ENCODE data around the gene CSNK1E. TPM values are rescaled to one million over a fixed set of nuclear protein-coding genes. Genes with fewer than 3 reads are reported as not detected.

CSNK1E gene
- total and polyA plus RNA-seq, 4 donors: 87.2 to 121 (median 112) TPM

DNA sequence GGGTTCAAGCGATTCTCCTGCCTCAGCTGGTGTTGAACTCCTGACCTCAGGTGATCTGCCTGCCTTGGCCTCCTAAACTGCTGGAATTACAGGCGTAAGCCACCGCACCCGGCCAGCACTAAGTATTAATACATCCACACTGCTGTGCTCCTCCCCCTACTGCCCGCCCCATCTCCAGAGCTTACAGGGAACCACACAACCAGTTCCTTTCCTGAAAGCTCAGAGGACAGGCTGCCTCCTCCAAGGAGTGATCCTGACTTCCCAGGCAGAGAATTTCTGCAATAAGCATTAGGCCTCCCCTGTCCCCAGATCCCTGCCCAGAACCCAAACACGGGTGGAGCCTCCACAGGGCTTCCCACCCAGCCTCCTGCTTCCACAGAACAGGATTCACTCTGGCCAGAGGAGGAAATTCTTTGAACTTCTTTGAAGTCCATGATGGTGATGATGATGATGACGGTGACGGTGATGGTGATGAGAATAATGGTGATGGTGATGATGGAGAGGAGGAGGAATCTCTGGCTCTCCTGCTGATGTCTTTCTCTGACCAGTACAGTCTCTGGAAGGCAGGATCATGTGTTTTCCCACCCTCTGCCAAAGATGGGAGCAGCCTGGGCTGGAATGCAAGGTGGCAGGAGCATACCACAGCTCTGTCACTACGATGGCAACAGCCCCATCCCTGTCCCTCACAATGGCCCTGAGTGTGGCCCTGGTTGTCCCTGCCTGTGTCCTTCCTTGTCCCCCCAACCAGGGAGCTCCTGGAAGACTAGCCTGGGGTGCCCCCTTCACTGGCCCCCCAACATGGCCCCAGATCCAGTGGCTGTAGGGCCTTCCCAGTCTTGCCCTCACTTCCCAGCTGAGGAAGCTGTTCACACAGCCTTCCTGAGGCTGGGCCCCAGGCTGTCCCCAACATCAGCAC lies 33.5 kb upstream of the CSNK1E start:
- H3K9me3 ChIP-seq (ENCODE audit: control insufficient read depth in 4 of 4, insufficient read depth in 3 of 4, low read length in 3 of 4): no peaks in the 10 kb centered on the region
- WGBS, 2 donors: 87 to 92% methylated on average over 9 of the region's 9 CpGs
- TF ChIP-seq, protein P1, sequence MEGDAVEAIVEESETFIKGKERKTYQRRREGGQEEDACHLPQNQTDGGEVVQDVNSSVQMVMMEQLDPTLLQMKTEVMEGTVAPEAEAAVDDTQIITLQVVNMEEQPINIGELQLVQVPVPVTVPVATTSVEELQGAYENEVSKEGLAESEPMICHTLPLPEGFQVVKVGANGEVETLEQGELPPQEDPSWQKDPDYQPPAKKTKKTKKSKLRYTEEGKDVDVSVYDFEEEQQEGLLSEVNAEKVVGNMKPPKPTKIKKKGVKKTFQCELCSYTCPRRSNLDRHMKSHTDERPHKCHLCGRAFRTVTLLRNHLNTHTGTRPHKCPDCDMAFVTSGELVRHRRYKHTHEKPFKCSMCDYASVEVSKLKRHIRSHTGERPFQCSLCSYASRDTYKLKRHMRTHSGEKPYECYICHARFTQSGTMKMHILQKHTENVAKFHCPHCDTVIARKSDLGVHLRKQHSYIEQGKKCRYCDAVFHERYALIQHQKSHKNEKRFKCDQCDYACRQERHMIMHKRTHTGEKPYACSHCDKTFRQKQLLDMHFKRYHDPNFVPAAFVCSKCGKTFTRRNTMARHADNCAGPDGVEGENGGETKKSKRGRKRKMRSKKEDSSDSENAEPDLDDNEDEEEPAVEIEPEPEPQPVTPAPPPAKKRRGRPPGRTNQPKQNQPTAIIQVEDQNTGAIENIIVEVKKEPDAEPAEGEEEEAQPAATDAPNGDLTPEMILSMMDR (IDR thresholded peaks at IDR 0.05; ENCODE audit: control extremely low read depth, extremely low read depth): no peak
- DNase-seq (no peak), ATAC-seq (ENCODE audit: insufficient read depth, low FRiP score) (no peak)
- H3K4me1 ChIP-seq (ENCODE audit: control insufficient read depth in 5 of 5, insufficient read depth in 5 of 5, low read length in 5 of 5): no peaks in the 10 kb centered on the region
- H3K4me3 ChIP-seq: no peak overlapping the region
- H3K27ac ChIP-seq (ENCODE audit: low read depth in 1 of 2, low read length in 1 of 2): no peak overlapping the region
- H3K27me3 ChIP-seq (ENCODE audit: control insufficient read depth in 3 of 3, insufficient read depth in 3 of 3, low read length in 2 of 3): no peaks in the 10 kb centered on the region
- H3K9ac ChIP-seq (ENCODE audit: insufficient read depth in 1 of 2, low read length in 2 of 2): no peak overlapping the region
- peaks cover 0 to 10% (median 0%) of the 10 kb centered on the region in 4 donors for H3K36me3 ChIP-seq (ENCODE audit: control insufficient read depth in 4 of 4, insufficient read depth in 4 of 4, low read length in 4 of 4)

DNA sequence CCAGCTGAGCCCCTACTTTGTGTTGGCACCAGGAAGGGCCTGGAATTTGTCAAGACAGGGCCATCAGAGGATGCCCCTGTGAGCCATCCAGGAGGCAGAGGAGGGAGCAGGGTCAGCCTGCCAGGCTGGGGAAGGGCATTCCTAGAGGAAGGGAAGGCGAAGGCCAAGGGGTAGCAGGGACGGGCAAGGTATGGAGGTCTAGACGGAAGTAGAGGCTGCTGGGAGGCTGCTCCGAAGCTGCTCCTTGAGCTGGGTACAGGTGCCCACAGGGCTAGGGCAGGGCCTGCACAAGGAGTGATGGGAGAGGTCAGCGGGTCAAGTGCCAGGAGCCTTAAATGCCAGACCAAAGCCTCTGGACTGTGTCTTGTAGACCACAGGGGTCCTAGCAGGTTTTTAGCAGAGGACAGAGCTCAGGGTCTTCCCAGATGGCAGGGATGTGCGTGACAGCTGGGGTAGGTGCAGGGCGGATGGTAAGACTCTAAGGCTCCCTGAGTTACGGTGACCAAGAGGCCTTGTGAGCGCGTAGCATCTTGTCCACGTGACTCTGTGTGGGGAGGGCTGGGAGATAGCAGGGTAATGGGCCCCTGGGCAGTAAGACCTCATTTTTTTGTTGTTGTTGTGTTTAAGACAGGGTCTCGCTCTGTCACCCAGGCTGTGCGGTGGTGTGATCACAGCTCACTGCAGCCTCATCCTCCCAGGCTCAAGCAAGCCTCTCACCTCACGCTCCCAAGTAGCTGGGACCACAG lies 31.7 kb upstream of the CSNK1E start:
- 87% methylated on average over 14 of the region's 14 CpGs for WGBS, 2 donors
- H3K27me3 ChIP-seq (ENCODE audit: control insufficient read depth in 3 of 3, insufficient read depth in 3 of 3, low read length in 2 of 3): no peaks in the 10 kb centered on the region

DNA sequence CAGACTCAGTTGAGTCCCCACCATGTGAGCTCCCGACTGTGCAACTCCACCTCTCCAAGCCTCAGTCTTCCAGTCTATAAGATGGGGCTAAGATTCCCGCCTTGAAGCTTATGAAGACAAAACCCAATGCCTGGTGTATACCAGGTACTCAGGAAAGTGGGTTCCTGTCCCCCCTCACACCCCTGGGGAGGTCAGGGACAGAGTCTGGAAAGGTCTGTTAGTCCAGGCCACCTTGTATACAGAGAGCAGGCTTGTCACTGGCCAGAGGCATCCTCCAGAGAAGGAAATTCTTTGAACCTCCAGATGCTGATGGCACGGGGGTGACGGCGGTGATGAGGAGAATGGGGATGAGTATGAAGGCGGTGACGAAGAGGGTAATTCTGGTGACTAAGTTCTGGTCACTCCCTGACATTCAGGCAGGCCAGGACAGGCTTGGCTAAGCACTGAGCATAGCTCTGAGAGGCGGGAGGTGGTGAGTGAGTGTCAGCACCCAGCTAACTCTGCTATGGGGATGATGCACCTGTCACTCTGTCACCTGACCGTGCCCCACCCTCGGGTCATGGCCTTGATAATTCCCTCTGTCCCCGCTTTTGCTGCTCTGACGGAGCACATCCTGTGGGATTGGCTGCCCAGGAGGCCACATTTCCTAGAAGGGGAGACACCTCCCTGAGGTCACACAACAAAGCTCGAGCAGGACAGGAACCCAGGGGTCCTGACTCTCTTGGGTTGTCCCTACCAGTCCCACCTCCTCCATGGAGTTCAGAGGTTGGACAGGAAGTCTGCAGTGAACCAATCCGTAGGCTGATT lies 30.9 kb upstream of the CSNK1E start:
- no peak for DNase-seq
- WGBS, 2 donors: 72 to 83% methylated on average over 14 of the region's 14 CpGs
- no peaks in the 10 kb centered on the region for H3K27me3 ChIP-seq (ENCODE audit: control insufficient read depth in 3 of 3, insufficient read depth in 3 of 3, low read length in 2 of 3)
- H3K27ac ChIP-seq (ENCODE audit: low read depth in 1 of 2, low read length in 1 of 2): no peak overlapping the region
- no peaks in the 10 kb centered on the region for H3K9me3 ChIP-seq (ENCODE audit: control insufficient read depth in 4 of 4, insufficient read depth in 3 of 4, low read length in 3 of 4)
- H3K9ac ChIP-seq (ENCODE audit: insufficient read depth in 1 of 2, low read length in 2 of 2): no peak overlapping the region
- H3K36me3 ChIP-seq (ENCODE audit: control insufficient read depth in 4 of 4, insufficient read depth in 4 of 4, low read length in 4 of 4): no peaks in the 10 kb centered on the region
- no peak for ATAC-seq (ENCODE audit: insufficient read depth, low FRiP score)
- TF ChIP-seq, protein P1 (IDR thresholded peaks at IDR 0.05; ENCODE audit: control extremely low read depth, extremely low read depth): no peak
- H3K4me1 ChIP-seq (ENCODE audit: control insufficient read depth in 5 of 5, insufficient read depth in 5 of 5, low read length in 5 of 5): no peaks in the 10 kb centered on the region
- H3K4me3 ChIP-seq: no peak overlapping the region

More for the DNA sequence above, 31.7 kb upstream of the CSNK1E start:
- Histone ChIP-seq H3K36me3 (ENCODE audit: control insufficient read depth in 4 of 4, insufficient read depth in 4 of 4, low read length in 4 of 4) (peaks cover 0 to 2% (median 0%) of the 10 kb centered on the region in 4 donors), H3K27ac (ENCODE audit: low read depth in 1 of 2, low read length in 1 of 2) (no peak overlapping the region), H3K4me1 (ENCODE audit: control insufficient read depth in 5 of 5, insufficient read depth in 5 of 5, low read length in 5 of 5) (no peaks in the 10 kb centered on the region), H3K9ac (ENCODE audit: insufficient read depth in 1 of 2, low read length in 2 of 2) (no peak overlapping the region), H3K4me3 (no peak overlapping the region), H3K9me3 (ENCODE audit: control insufficient read depth in 4 of 4, insufficient read depth in 3 of 4, low read length in 3 of 4) (no peaks in the 10 kb centered on the region)
- ATAC-seq (ENCODE audit: insufficient read depth, low FRiP score): no peak
- TF ChIP-seq, protein P1 (IDR thresholded peaks at IDR 0.05; ENCODE audit: control extremely low read depth, extremely low read depth): no peak
- DNase-seq: no peak
